BJ (cell line): ENCODE measurements around the gene PABPC1L. TPM values are rescaled to one million over a fixed set of nuclear protein-coding genes. Genes with fewer than 3 reads are reported as not detected.

ENCODE experiments used
- CTCF ChIA-PET: fragments of 350-600 bp; formaldehyde crosslinking; extraction: SDS; loops from one replicate; lab custom pipeline; 2021; ENCODE audit warnings: antibody characterized with exemption, inconsistent platforms; lab: Yijun Ruan, JAX
- POLR2A ChIA-PET: fragments of 300-600 bp; sonication (Branson Sonifier 250); formaldehyde crosslinking; extraction: SDS; loops from one replicate; lab custom pipeline; 2021; ENCODE audit warnings: antibody characterized with exemption; lab: Charles Lee
- DNase-seq: peaks from one replicate; pipeline ENCODE4 v3.0.0-alpha.2; 2011; ENCODE audit warnings: low read depth
- H3K27me3 ChIP-seq: 2 replicates; pipeline ENCODE4 v1.6.0; 2011; ENCODE audit warnings: low read length; ENCODE audit not compliant: control insufficient read depth, insufficient read depth
- H3K36me3 ChIP-seq: 2 replicates; pipeline ENCODE4 v1.5.1; 2011; ENCODE audit warnings: low read length; ENCODE audit not compliant: control insufficient read depth, insufficient read depth
- H3K4me3 ChIP-seq: 2 replicates; pipeline ENCODE4 v1.5.1; 2011; ENCODE audit warnings: low read depth, mild to moderate bottlenecking, control low read depth, low read length
- polyA plus RNA-seq: library from polyadenylated mRNA; depleted of rRNA; stranded (reverse); fragments of >200 nt; gene quantifications from 2 replicates; pipeline ENCODE4 v1.2.3, GENCODE V29; 2011; rRNA removed
- TF ChIP-seq, protein P1 (sequence below): IDR thresholded peaks from 2 replicates; pipeline ENCODE4 v1.5.1; 2011; ENCODE audit warnings: low read depth, mild to moderate bottlenecking, control low read depth, inconsistent platforms, low read length, moderate library complexity; ENCODE audit not compliant: insufficient read depth

The PABPC1L gene
- polyA plus RNA-seq, 1 experiment: 55.0 TPM

DNA sequence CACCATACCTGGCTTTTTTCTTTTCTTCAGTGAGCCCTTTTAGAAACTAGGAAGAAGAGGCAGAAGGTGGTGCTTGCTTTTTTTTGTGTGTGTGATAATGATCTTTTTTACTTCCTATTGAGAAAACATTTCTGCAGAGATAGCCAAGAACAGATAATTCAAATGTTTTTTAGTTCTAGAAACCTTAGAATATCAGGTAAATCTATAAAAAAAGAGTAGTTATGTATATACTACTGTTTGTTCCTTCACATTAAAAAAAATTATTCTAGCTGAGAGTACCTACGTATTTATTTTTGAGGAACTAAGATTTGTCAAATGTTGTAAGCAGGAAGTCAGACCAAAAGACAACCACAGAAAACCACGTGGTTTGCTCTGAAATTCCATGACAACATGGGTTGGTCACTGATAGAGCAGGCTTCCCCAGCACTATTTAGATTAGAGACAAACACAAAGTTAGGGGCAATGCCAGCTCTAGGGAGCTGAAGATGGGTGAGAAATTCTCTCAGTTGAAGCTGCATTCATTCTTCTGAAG lies 69.3 kb downstream of the PABPC1L start:
- ChIA-PET CTCF (interaction anchor here (0.7 to 2.5 kb wide), 2 partner anchors 14 to 822 kb away, joined by 3 to 7 read pairs; no protein-coding TSS in a partner anchor), POLR2A (no interaction called here)
- H3K4me3 ChIP-seq: no peak overlapping the region
- TF ChIP-seq, protein P1, sequence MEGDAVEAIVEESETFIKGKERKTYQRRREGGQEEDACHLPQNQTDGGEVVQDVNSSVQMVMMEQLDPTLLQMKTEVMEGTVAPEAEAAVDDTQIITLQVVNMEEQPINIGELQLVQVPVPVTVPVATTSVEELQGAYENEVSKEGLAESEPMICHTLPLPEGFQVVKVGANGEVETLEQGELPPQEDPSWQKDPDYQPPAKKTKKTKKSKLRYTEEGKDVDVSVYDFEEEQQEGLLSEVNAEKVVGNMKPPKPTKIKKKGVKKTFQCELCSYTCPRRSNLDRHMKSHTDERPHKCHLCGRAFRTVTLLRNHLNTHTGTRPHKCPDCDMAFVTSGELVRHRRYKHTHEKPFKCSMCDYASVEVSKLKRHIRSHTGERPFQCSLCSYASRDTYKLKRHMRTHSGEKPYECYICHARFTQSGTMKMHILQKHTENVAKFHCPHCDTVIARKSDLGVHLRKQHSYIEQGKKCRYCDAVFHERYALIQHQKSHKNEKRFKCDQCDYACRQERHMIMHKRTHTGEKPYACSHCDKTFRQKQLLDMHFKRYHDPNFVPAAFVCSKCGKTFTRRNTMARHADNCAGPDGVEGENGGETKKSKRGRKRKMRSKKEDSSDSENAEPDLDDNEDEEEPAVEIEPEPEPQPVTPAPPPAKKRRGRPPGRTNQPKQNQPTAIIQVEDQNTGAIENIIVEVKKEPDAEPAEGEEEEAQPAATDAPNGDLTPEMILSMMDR: no peak
- H3K36me3 ChIP-seq: peaks cover 9% of the 10 kb centered on the region
- DNase-seq: no peak
- no peaks in the 10 kb centered on the region for H3K27me3 ChIP-seq

DNA sequence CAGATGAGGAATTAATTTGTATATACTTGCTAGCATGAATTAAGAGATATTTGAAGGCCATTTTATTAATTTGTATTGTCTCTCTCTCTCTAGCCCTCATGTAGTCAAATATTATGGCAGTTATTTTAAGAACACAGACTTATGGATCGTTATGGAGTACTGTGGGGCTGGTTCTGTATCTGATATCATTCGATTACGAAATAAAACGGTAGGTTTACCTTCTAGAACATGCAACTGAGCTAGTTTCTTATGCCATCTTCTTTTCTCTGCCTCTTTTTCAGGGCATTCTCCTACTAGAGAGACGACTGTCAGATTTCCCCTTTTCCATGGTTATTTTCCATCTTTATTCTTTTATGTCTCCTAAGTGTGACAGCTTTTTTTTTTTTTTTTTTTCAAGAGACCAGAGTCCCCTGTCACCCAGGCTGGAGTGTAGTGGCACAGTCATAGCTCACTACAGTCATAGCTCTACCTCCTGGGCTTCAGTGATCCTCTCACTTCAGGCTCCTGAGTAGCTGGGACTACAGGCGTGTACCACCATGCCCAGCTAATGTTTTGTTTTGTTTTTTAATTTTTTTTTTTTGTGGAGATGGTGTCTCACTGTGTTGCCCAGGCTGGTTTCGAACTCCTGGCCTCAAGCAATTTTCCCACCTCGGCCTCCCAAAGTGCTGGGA lies 72.0 kb downstream of the PABPC1L start:
- POLR2A ChIA-PET: no interaction called here
- DNase-seq: no peak
- Histone ChIP-seq H3K4me3 (no peak overlapping the region), H3K36me3 (peaks cover 7% of the 10 kb centered on the region), H3K27me3 (no peaks in the 10 kb centered on the region)
- TF ChIP-seq, protein P1: no peak
- CTCF ChIA-PET: no interaction called here

DNA sequence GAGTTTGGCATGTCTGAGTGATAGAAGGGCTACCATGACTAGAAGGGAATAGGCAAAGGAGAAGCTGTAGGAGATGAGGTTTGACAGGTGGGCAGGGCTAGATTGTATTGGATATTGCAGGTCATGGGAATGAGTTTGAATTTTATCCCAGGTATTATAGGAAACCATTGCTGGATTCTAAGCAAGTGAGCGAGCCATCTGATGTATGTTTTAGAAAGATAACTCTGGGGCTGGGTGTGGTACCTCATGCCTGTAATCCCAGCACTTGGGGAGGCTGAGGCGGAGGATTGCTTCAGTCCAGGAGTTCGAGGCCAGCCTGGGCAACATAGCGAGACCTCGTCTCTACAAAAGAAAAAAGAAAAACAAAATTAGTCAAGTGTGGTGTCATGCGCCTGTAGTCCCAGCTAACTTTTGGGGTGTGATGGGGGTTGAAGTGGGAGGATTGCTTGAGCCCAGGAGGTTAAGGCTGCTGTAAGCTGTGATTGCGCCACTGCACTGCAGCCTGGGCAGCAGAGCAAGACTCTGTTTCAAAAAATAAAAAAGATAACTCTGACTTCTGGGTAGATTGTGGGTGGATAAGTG lies 73.3 kb downstream of the PABPC1L start:
- no peak overlapping the region for H3K4me3 ChIP-seq
- H3K27me3 ChIP-seq: no peaks in the 10 kb centered on the region
- ChIA-PET CTCF (no interaction called here), POLR2A (no interaction called here)
- H3K36me3 ChIP-seq: peaks cover 7% of the 10 kb centered on the region
- DNase-seq: no peak
- TF ChIP-seq, protein P1: no peak

DNA sequence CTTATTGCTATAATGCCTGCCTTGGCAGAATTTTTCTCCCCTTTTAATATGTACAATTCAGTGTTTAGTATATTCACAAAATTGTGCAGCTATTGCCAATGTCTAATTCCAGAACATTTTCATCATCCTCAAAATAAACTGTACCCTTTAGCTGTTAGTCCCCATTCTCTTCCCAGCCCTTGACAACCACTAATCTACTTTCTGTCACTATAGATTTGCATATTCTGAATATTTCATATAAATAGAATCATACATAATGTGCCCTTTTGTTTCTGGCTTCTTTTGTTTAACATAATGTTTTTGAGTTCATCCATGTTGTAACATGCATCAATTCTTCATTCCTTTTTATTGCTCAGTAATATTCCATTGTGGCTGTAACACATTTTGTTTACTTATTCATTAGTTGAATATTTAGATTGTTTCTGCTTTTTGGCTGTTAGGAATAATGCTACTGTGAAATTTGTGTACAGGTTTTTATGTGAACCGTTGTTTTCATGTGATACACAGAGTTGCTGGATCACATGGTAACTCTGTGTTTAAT lies 78.8 kb downstream of the PABPC1L start:
- Histone ChIP-seq H3K36me3 (no peaks in the 10 kb centered on the region), H3K4me3 (no peak overlapping the region), H3K27me3 (no peaks in the 10 kb centered on the region)
- TF ChIP-seq, protein P1: no peak
- no peak for DNase-seq
- ChIA-PET CTCF (no interaction called here), POLR2A (no interaction called here)

Other genes with a start within 250 kb of the PABPC1L start
- gene CCN5, start 194.7 kb upstream of the PABPC1L start, polyA plus RNA-seq: 0.91 and 2.0 TPM in 2 replicates
- 0.58 and 0.82 TPM in 2 replicates for gene KCNK15, start 164.2 kb upstream of the PABPC1L start, polyA plus RNA-seq
- not detected in 2 replicates for gene RIMS4, start 99.5 kb upstream of the PABPC1L start, polyA plus RNA-seq
- gene YWHAB, start 24.4 kb upstream of the PABPC1L start, polyA plus RNA-seq: 60.5 and 114 TPM in 2 replicates
- 37.9 and 48.6 TPM in 2 replicates for gene TOMM34, start 50.3 kb downstream of the PABPC1L start, polyA plus RNA-seq
- 12.4 and 19.9 TPM in 2 replicates for gene STK4, start 56.5 kb downstream of the PABPC1L start, polyA plus RNA-seq
- gene KCNS1, start 191.1 kb downstream of the PABPC1L start, polyA plus RNA-seq: 0.64 and 0.74 TPM in 2 replicates
- gene WFDC5, start 205.1 kb downstream of the PABPC1L start, polyA plus RNA-seq: not detected in 2 replicates
- not detected in 2 replicates for gene WFDC12, start 214.4 kb downstream of the PABPC1L start, polyA plus RNA-seq